ENCODE data around the gene ARHGAP31.

DNA sequence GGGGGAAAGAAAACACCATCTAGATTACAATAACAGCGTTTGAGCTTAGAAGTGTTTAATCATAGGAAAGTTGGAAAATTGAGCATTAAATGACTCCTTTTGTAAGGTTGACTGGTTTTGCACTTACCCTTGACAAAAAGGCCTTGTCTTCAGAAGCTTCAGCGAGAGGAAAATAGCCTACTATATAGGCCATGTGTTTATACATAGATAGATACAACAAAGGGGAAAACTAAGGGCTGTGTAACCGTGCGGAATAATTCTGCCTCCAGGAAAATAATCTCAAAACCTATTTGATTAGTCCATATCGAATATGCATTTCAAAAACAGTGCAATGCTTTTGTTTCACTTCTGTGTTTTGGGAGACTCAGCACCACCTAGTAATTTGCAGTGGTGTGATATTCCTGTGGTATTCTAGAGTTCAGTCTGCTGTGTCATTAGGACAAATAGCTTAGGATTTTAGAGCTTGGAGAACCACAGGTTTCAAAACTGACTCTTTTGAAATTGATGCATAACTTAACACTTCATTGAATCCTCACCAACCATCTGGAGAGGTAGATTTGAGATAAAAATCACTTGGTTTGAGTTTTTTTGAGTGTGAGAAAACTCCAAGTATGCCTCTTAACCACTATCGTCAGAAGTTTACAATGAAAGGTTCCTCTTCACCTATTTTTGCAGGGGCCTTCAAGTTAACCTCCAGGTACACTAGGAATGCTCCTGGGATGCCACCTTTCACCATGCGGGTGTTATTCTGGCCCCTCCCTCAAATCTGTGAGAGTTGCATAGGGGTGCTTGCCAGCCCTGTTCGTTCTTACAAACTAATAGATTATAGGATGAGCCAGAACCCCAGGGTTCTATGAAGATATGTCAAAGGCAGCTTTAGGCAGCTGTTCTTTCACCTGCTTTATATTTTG lies 1.9 kb downstream of the ARHGAP31 start:
- TF ChIP-seq, protein P1, sequence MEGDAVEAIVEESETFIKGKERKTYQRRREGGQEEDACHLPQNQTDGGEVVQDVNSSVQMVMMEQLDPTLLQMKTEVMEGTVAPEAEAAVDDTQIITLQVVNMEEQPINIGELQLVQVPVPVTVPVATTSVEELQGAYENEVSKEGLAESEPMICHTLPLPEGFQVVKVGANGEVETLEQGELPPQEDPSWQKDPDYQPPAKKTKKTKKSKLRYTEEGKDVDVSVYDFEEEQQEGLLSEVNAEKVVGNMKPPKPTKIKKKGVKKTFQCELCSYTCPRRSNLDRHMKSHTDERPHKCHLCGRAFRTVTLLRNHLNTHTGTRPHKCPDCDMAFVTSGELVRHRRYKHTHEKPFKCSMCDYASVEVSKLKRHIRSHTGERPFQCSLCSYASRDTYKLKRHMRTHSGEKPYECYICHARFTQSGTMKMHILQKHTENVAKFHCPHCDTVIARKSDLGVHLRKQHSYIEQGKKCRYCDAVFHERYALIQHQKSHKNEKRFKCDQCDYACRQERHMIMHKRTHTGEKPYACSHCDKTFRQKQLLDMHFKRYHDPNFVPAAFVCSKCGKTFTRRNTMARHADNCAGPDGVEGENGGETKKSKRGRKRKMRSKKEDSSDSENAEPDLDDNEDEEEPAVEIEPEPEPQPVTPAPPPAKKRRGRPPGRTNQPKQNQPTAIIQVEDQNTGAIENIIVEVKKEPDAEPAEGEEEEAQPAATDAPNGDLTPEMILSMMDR (IDR thresholded peaks at IDR 0.05; ENCODE audit: insufficient read depth, low read depth, low read length): no peak
- TF ChIP-seq EZH2 (IDR thresholded peaks at IDR 0.05; ENCODE audit: insufficient read depth, low read length): no peak
